ENCODE data around the gene ELAC2.

Gene ELAC2

GRCh38 chr17:13016881-13017654 lies 759 bp downstream of the ELAC2 start:
- no peak for FAIRE-seq

GRCh38 chr17:13014801-13015200 lies 3.0 kb downstream of the ELAC2 start:
- no peak for FAIRE-seq

- no peak for FAIRE-seq
Measured at GRCh38 chr17:13010959-13011358, 6.9 kb downstream of the ELAC2 start.

- no peak for FAIRE-seq
Measured at GRCh38 chr17:13008461-13008860, 9.4 kb downstream of the ELAC2 start.

GRCh38 chr17:13005530-13005929 lies 12.3 kb downstream of the ELAC2 start:
- no peak for FAIRE-seq

- no peak for FAIRE-seq
Measured at GRCh38 chr17:13004336-13004735, 13.5 kb downstream of the ELAC2 start.

- FAIRE-seq = no peak
Measured at GRCh38 chr17:13003927-13004326, 13.9 kb downstream of the ELAC2 start.

- no peak for FAIRE-seq
Measured at GRCh38 chr17:13003454-13003851, 14.4 kb downstream of the ELAC2 start.

- FAIRE-seq = no peak
Measured at GRCh38 chr17:13002761-13003453, 14.9 kb downstream of the ELAC2 start.

GRCh38 chr17:13001991-13002615 lies 15.7 kb downstream of the ELAC2 start:
- FAIRE-seq = no peak

- no peak for FAIRE-seq
Measured at GRCh38 chr17:13000561-13000960, 17.3 kb downstream of the ELAC2 start.

GRCh38 chr17:12998874-12999273 lies 19.0 kb downstream of the ELAC2 start:
- FAIRE-seq = no peak

GRCh38 chr17:12998461-12998860 lies 19.4 kb downstream of the ELAC2 start:
- FAIRE-seq = no peak

GRCh38 chr17:12996941-12997340 lies 20.9 kb downstream of the ELAC2 start:
- no peak for FAIRE-seq

- no peak for FAIRE-seq
Measured at GRCh38 chr17:12996357-12996756, 21.5 kb downstream of the ELAC2 start.

GRCh38 chr17:12995896-12996295 lies 21.9 kb downstream of the ELAC2 start:
- no peak for FAIRE-seq

GRCh38 chr17:12995106-12995895 lies 22.5 kb downstream of the ELAC2 start:
- FAIRE-seq = no peak

- no peak for FAIRE-seq
Measured at GRCh38 chr17:12994341-12995074, 23.3 kb downstream of the ELAC2 start.

- no peak for FAIRE-seq
Measured at GRCh38 chr17:12993631-12994030, 24.2 kb downstream of the ELAC2 start.

GRCh38 chr17:12992676-12993075 lies 25.2 kb downstream of the ELAC2 start:
- no peak for FAIRE-seq

GRCh38 chr17:12990926-12991325 lies 26.9 kb downstream of the ELAC2 start:
- no peak for FAIRE-seq

Data from colon (tissue), 2 donors.